ENCODE data around the gene PCDHGB7.

PCDHGB7 gene

GRCh38 chr5:141439411-141440141 is 22.1 kb downstream of the PCDHGB7 start:
- Histone ChIP-seq H3K27me3 (ENCODE audit: insufficient read depth, poor library complexity, severe bottlenecking) (no peaks in the 10 kb centered on the region), H3K4me3 (replicated peaks; ENCODE audit: insufficient read depth, low read length) (no peak overlapping the region), H3K27ac (replicated peaks) (no peak overlapping the region)
- no peak for DNase-seq (ENCODE audit: low read depth in 1 of 2, low spot score in 1 of 2)
- TF ChIP-seq POLR2AphosphoS5 (IDR thresholded peaks at IDR 0.05; ENCODE audit: low read depth) (no peak), GABPA (IDR thresholded peaks at IDR 0.05; ENCODE audit: low read depth) (no peak), CTCF (IDR thresholded peaks at IDR 0.05; ENCODE audit: insufficient read depth, low read length) (no peak)

GRCh38 chr5:141440341-141440740 is 22.9 kb downstream of the PCDHGB7 start:
- Histone ChIP-seq H3K27ac (replicated peaks) (no peak overlapping the region), H3K4me3 (replicated peaks; ENCODE audit: insufficient read depth, low read length) (no peak overlapping the region), H3K27me3 (ENCODE audit: insufficient read depth, poor library complexity, severe bottlenecking) (no peaks in the 10 kb centered on the region)
- TF ChIP-seq SPI1 (IDR thresholded peaks at IDR 0.05; ENCODE audit: borderline replicate concordance, low read depth) (no peak), POLR2AphosphoS5 (IDR thresholded peaks at IDR 0.05; ENCODE audit: low read depth) (no peak), CTCF (IDR thresholded peaks at IDR 0.05; ENCODE audit: insufficient read depth, low read length) (no peak), REST (IDR thresholded peaks at IDR 0.05; ENCODE audit: insufficient replicate concordance, low read depth) (no peak), GABPA (IDR thresholded peaks at IDR 0.05; ENCODE audit: low read depth) (no peak)
- DNase-seq (ENCODE audit: low read depth in 1 of 2, low spot score in 1 of 2), result no peak

GRCh38 chr5:141441571-141442170 is 24.2 kb downstream of the PCDHGB7 start:
- no peak for TF ChIP-seq GABPA (IDR thresholded peaks at IDR 0.05; ENCODE audit: low read depth)
- no peak for TF ChIP-seq POLR2AphosphoS5 (IDR thresholded peaks at IDR 0.05; ENCODE audit: low read depth)
- TF ChIP-seq REST (IDR thresholded peaks at IDR 0.05; ENCODE audit: insufficient replicate concordance, low read depth), result no peak
- no peak for TF ChIP-seq CTCF (IDR thresholded peaks at IDR 0.05; ENCODE audit: insufficient read depth, low read length)
- no peak for TF ChIP-seq SPI1 (IDR thresholded peaks at IDR 0.05; ENCODE audit: borderline replicate concordance, low read depth)
- H3K4me3 ChIP-seq (replicated peaks; ENCODE audit: insufficient read depth, low read length), result no peak overlapping the region
- H3K27me3 ChIP-seq (ENCODE audit: insufficient read depth, poor library complexity, severe bottlenecking), result no peaks in the 10 kb centered on the region
- no peak for DNase-seq (ENCODE audit: low read depth in 1 of 2, low spot score in 1 of 2)
- no peak overlapping the region for H3K27ac ChIP-seq (replicated peaks)
